Smooth muscle cell (in vitro differentiated cells): ENCODE measurements around the gene TDRD1. TPM values are rescaled to one million over a fixed set of nuclear protein-coding genes. Genes with fewer than 3 reads are reported as not detected.
A peak's percentile ranks its signal among the peaks of the same experiment; 100 is the strongest.

ENCODE experiments used
- DNase-seq: peaks from one replicate; lab custom pipeline; 2025; ENCODE audit not compliant: unreplicated experiment; lab: John Stamatoyannopoulos, UW
- H2AFZ ChIP-seq: fragments of 200-600 bp; sonication (generic); 2 replicates; pipeline ENCODE4 v1.6.0; 2016; ENCODE audit warnings: antibody characterized with exemption, low read depth, mild to moderate bottlenecking
- H3F3A ChIP-seq: fragments of 200-600 bp; sonication (generic); 2 replicates; pipeline ENCODE4 v1.6.0; 2017; ENCODE audit warnings: antibody characterized with exemption, low read depth
- H3K27ac ChIP-seq: fragments of 200-600 bp; sonication (generic); 2 replicates; pipeline ENCODE4 v1.5.1; 2016; ENCODE audit warnings: low read depth, mild to moderate bottlenecking
- H3K27me3 ChIP-seq: fragments of 200-600 bp; sonication (generic); 2 replicates; pipeline ENCODE4 v1.6.1; 2016; ENCODE audit warnings: low read depth, mild to moderate bottlenecking
- H3K36me3 ChIP-seq: fragments of 200-600 bp; sonication (generic); 2 replicates; pipeline ENCODE4 v1.5.1; 2016; ENCODE audit warnings: low read depth
- H3K4me1 ChIP-seq: fragments of 200-600 bp; sonication (generic); 2 replicates; pipeline ENCODE4 v1.5.1; 2016; ENCODE audit warnings: low read depth
- H3K4me2 ChIP-seq: fragments of 200-600 bp; sonication (generic); 2 replicates; pipeline ENCODE4 v1.6.0; 2016; ENCODE audit warnings: mild to moderate bottlenecking
- H3K4me3 ChIP-seq: fragments of 200-600 bp; sonication (generic); 2 replicates; pipeline ENCODE4 v1.5.1; 2016; ENCODE audit warnings: mild to moderate bottlenecking
- H3K79me2 ChIP-seq: fragments of 200-600 bp; sonication (generic); 2 replicates; pipeline ENCODE4 v1.6.0; 2016; ENCODE audit warnings: low read depth, mild to moderate bottlenecking
- H3K9ac ChIP-seq: fragments of 200-600 bp; sonication (generic); 2 replicates; pipeline ENCODE4 v1.6.0; 2016; ENCODE audit warnings: low read depth
- H3K9me3 ChIP-seq: fragments of 200-600 bp; sonication (generic); replicated peaks from 2 replicates; pipeline ENCODE4 v1.5.1; 2016; ENCODE audit warnings: low read depth
- H4K20me1 ChIP-seq: fragments of 200-600 bp; sonication (generic); 2 replicates; pipeline ENCODE4 v1.6.0; 2016; ENCODE audit warnings: low read depth
- WGBS: methylation state at CpG from one replicate; pipeline ENCODE4 v1.1.7; 2016; ENCODE audit warnings: low lambda C conversion rate; 5-methylcytosine and 5-hydroxymethylcytosine counted together
- polyA plus RNA-seq: library from polyadenylated mRNA; unstranded; fragments of >200 nt; fragmentation: Nextera tagmentation; extraction: Ambion mirVana; gene quantifications from 2 replicates; pipeline ENCODE4 v1.2.1, GENCODE V29; 2016
- total RNA-seq: library from RNA; depleted of rRNA; stranded (reverse); fragments of >200 nt; gene quantifications from 2 replicates; pipeline ENCODE4 v1.2.3, GENCODE V29; 2014
- TF ChIP-seq, protein P1 (sequence below): fragments of 200-600 bp; sonication (generic); IDR thresholded peaks from 2 replicates; pipeline ENCODE4 v1.5.1; 2017; ENCODE audit warnings: borderline replicate concordance, mild to moderate bottlenecking, antibody characterized with exemption; ENCODE audit not compliant: insufficient read depth, poor library complexity, severe bottlenecking

Gene TDRD1
- total and polyA plus RNA-seq, 2 experiments from 2014 or later: not detected

DNA sequence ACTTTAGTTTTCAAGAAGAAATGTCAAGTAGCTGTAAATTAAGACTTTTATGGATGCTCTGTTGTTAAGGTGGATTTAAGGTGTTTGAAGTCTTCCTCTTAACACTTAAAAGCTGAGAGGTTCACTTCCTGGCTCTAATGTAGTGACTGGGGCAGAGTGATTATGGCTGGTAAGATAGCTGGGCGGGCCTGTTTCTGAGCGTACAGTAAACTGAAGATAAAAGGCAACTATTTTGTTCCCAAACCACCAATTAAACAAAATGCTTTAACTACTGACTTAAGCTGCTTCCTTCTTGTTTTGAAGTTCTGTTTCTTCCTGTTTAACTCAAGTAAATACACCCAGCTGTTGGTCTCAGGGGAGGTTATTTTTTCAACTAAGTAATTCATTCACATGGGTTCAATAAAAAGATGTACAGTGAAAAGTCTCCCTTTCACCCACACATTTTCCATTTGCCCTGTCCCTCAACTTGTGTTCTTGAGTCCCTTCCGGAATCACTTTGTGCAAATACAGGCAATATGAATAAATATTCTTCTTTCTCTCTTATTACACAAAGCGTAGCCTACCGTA is 79.2 kb downstream of the TDRD1 start:
- H3K4me1 ChIP-seq: peaks cover 10% of the 10 kb centered on the region
- H3K36me3 ChIP-seq: no peaks in the 10 kb centered on the region
- 53% methylated on average over 5 of the region's 5 CpGs for WGBS
- no peaks in the 10 kb centered on the region for H4K20me1 ChIP-seq
- no peak overlapping the region for H2AFZ ChIP-seq
- DNase-seq: no peak
- H3K4me3 ChIP-seq: no peak overlapping the region
- no peak overlapping the region for H3K9ac ChIP-seq
- TF ChIP-seq, protein P1, sequence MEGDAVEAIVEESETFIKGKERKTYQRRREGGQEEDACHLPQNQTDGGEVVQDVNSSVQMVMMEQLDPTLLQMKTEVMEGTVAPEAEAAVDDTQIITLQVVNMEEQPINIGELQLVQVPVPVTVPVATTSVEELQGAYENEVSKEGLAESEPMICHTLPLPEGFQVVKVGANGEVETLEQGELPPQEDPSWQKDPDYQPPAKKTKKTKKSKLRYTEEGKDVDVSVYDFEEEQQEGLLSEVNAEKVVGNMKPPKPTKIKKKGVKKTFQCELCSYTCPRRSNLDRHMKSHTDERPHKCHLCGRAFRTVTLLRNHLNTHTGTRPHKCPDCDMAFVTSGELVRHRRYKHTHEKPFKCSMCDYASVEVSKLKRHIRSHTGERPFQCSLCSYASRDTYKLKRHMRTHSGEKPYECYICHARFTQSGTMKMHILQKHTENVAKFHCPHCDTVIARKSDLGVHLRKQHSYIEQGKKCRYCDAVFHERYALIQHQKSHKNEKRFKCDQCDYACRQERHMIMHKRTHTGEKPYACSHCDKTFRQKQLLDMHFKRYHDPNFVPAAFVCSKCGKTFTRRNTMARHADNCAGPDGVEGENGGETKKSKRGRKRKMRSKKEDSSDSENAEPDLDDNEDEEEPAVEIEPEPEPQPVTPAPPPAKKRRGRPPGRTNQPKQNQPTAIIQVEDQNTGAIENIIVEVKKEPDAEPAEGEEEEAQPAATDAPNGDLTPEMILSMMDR: no peak
- H3K9me3 ChIP-seq: no peaks in the 10 kb centered on the region
- peak overlapping the region; percentile 70 for H3K4me2 ChIP-seq
- peak overlapping the region; percentile 62 for H3K27ac ChIP-seq
- H3K79me2 ChIP-seq: no peaks in the 10 kb centered on the region
- no peaks in the 10 kb centered on the region for H3K27me3 ChIP-seq
- H3F3A ChIP-seq: peaks cover 17% of the 10 kb centered on the region

- H3K36me3 ChIP-seq: no peaks in the 10 kb centered on the region
- no peak overlapping the region for H2AFZ ChIP-seq
- no peaks in the 10 kb centered on the region for H4K20me1 ChIP-seq
- H3K9ac ChIP-seq: no peak overlapping the region
- 59% methylated on average over 10 of the region's 10 CpGs for WGBS
- no peaks in the 10 kb centered on the region for H3K27me3 ChIP-seq
- no peak overlapping the region for H3K4me3 ChIP-seq
- TF ChIP-seq, protein P1: no peak
- DNase-seq: no peak
- H3K9me3 ChIP-seq: no peaks in the 10 kb centered on the region
- peak overlapping the region; percentile 74 for H3K27ac ChIP-seq
- peaks cover 17% of the 10 kb centered on the region for H3F3A ChIP-seq
- H3K79me2 ChIP-seq: no peaks in the 10 kb centered on the region
- peak overlapping the region; percentile 36 for H3K4me2 ChIP-seq
- peaks cover 10% of the 10 kb centered on the region for H3K4me1 ChIP-seq
These were observed 80.7 kb downstream of the TDRD1 start for GRCh38 chr10:114259824-114260223.

GRCh38 chr10:114260366-114260765 is 81.2 kb downstream of the TDRD1 start:
- H3K9ac ChIP-seq: peak overlapping the region; percentile 41
- 78% methylated on average over 5 of the region's 5 CpGs for WGBS
- H3F3A ChIP-seq: peaks cover 17% of the 10 kb centered on the region
- no peaks in the 10 kb centered on the region for H3K79me2 ChIP-seq
- TF ChIP-seq, protein P1: no peak
- no peaks in the 10 kb centered on the region for H4K20me1 ChIP-seq
- no peaks in the 10 kb centered on the region for H3K36me3 ChIP-seq
- H3K27ac ChIP-seq: peak overlapping the region; percentile 74
- H3K9me3 ChIP-seq: no peaks in the 10 kb centered on the region
- no peak overlapping the region for H2AFZ ChIP-seq
- H3K4me2 ChIP-seq: peak overlapping the region; percentile 36
- no peak for DNase-seq
- H3K27me3 ChIP-seq: no peaks in the 10 kb centered on the region
- peaks cover 10% of the 10 kb centered on the region for H3K4me1 ChIP-seq
- no peak overlapping the region for H3K4me3 ChIP-seq

GRCh38 chr10:114261076-114261475 is 81.9 kb downstream of the TDRD1 start:
- H3K9me3 ChIP-seq: no peaks in the 10 kb centered on the region
- H3K79me2 ChIP-seq: no peaks in the 10 kb centered on the region
- TF ChIP-seq, protein P1: no peak
- peak overlapping the region; percentile 74 for H3K27ac ChIP-seq
- H3F3A ChIP-seq: peaks cover 17% of the 10 kb centered on the region
- peak overlapping the region; percentile 41 for H3K9ac ChIP-seq
- no peaks in the 10 kb centered on the region for H4K20me1 ChIP-seq
- DNase-seq: no peak
- WGBS: 16% methylated on average over 2 of the region's 2 CpGs
- no peaks in the 10 kb centered on the region for H3K36me3 ChIP-seq
- no peak overlapping the region for H2AFZ ChIP-seq
- H3K4me3 ChIP-seq: no peak overlapping the region
- peak overlapping the region; percentile 22 for H3K4me2 ChIP-seq
- peaks cover 10% of the 10 kb centered on the region for H3K4me1 ChIP-seq
- H3K27me3 ChIP-seq: no peaks in the 10 kb centered on the region
